Endodermal cell (in vitro differentiated cells): ENCODE data around the gene CLDN10. TPM values are rescaled to one million over a fixed set of nuclear protein-coding genes. Genes with fewer than 3 reads are reported as not detected.

Experiments
- DNase-seq: peaks from one replicate; pipeline ENCODE4 v3.0.0-alpha.2; 2017
- H3K27ac ChIP-seq: 2 replicates; pipeline ENCODE4 v1.5.1; 2013; ENCODE audit warnings: mild to moderate bottlenecking, low read depth, low read length, moderate library complexity
- H3K27me3 ChIP-seq: 2 replicates; pipeline ENCODE4 v1.6.1; 2013; ENCODE audit warnings: mild to moderate bottlenecking, low read length, moderate library complexity; ENCODE audit not compliant: insufficient read depth, control insufficient read depth, poor library complexity, severe bottlenecking
- H3K36me3 ChIP-seq: 2 replicates; pipeline ENCODE4 v1.7.0; 2013; ENCODE audit warnings: mild to moderate bottlenecking, low read length, moderate library complexity; ENCODE audit not compliant: control insufficient read depth, insufficient read depth
- H3K4me1 ChIP-seq: one replicate; pipeline ENCODE4 v1.7.0; 2013; ENCODE audit warnings: low read length; ENCODE audit not compliant: control insufficient read depth, insufficient read depth
- H3K4me3 ChIP-seq: 2 replicates; pipeline ENCODE4 v1.5.1; 2013; ENCODE audit warnings: mild to moderate bottlenecking, low read length, moderate library complexity
- H3K9ac ChIP-seq: 2 replicates; pipeline ENCODE4 v1.6.1; 2013; ENCODE audit warnings: mild to moderate bottlenecking, low read length, moderate library complexity; ENCODE audit not compliant: poor library complexity, severe bottlenecking; ENCODE audit errors: extremely low read depth
- H3K9me3 ChIP-seq: 2 replicates; pipeline ENCODE4 v1.6.1; 2013; ENCODE audit warnings: mild to moderate bottlenecking, low read length, moderate library complexity; ENCODE audit not compliant: control insufficient read depth
- H3K27ac Mint-ChIP-seq: 2 replicates; pipeline ENCODE4 v1.8.0; 2020; ENCODE audit warnings: mixed read lengths
- H3K27me3 Mint-ChIP-seq: 2 replicates; pipeline ENCODE4 v1.8.0; 2021; ENCODE audit warnings: mild to moderate bottlenecking, mixed read lengths; ENCODE audit not compliant: insufficient read depth
- H3K36me3 Mint-ChIP-seq: 2 replicates; pipeline ENCODE4 v1.8.0; 2020; ENCODE audit warnings: low read depth, mixed read lengths
- H3K4me1 Mint-ChIP-seq: 2 replicates; pipeline ENCODE4 v1.8.0; 2020; ENCODE audit warnings: mixed read lengths
- H3K4me3 Mint-ChIP-seq: 2 replicates; pipeline ENCODE4 v1.8.0; 2020; ENCODE audit warnings: mild to moderate bottlenecking, moderate library complexity, mixed read lengths
- H3K9me3 Mint-ChIP-seq: 2 replicates; pipeline ENCODE4 v1.8.0; 2020; ENCODE audit warnings: mild to moderate bottlenecking, mixed read lengths
- WGBS, 2 experiments: methylation state at CpG; one replicate each; pipeline versions ENCODE4 v1.1.5 to v1.1.7; 2013; ENCODE audit warnings: missing lambda C conversion rate in 2 of 2, mixed read lengths in 1 of 2; ENCODE audit not compliant: insufficient coverage in 1 of 2, insufficient read length in 1 of 2; 5-methylcytosine and 5-hydroxymethylcytosine counted together
- total RNA-seq, 2 donors: library from RNA; stranded (reverse); fragmentation: NEBNext Ultra II Directional in 1 of 2; extraction: Animal tissue kit (Norgen Biotek cat#: 25700) in 1 of 2; gene quantifications; 2 replicates in 1 of 2; 3 replicates in 1 of 2; pipeline ENCODE4 v1.2.1, GENCODE V29; 2021
- TF ChIP-seq, protein P1 (sequence below): fragments of 200-600 bp; sonication (generic); conservative IDR thresholded peaks from 2 replicates; pipeline ENCODE4 v1.5.0; 2021; ENCODE audit warnings: antibody characterized with exemption, mild to moderate bottlenecking

CLDN10 gene
- total RNA-seq, 2 donors from 2014 or later = 4.6 to 10.6 TPM

DNA sequence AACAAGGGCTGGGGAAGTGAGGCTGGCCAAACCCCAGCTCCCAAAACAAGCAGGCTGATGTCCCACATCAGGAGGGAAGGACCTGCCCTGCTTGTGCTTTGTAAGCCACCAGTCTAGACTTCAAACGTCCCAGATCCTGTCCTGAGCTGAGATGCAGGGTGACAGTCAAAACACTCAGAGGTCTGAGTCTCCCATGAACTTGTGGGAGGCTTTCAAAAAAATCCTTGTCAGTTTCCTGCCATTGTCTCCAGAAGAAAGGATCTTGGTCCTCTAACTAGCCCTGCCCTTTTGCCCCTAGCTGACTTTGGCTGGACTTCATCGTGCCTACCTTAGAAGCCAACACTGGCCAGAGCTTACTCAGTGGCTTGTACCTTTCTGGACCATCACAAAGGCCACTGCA, 48.7 kb downstream of the CLDN10 start:
- TF ChIP-seq, protein P1, sequence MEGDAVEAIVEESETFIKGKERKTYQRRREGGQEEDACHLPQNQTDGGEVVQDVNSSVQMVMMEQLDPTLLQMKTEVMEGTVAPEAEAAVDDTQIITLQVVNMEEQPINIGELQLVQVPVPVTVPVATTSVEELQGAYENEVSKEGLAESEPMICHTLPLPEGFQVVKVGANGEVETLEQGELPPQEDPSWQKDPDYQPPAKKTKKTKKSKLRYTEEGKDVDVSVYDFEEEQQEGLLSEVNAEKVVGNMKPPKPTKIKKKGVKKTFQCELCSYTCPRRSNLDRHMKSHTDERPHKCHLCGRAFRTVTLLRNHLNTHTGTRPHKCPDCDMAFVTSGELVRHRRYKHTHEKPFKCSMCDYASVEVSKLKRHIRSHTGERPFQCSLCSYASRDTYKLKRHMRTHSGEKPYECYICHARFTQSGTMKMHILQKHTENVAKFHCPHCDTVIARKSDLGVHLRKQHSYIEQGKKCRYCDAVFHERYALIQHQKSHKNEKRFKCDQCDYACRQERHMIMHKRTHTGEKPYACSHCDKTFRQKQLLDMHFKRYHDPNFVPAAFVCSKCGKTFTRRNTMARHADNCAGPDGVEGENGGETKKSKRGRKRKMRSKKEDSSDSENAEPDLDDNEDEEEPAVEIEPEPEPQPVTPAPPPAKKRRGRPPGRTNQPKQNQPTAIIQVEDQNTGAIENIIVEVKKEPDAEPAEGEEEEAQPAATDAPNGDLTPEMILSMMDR = no peak
- no peak for DNase-seq
- H3K27ac ChIP-seq = no peak overlapping the region
- H3K27me3 ChIP-seq = no peaks in the 10 kb centered on the region
- Mint-ChIP-seq H3K27ac (no peak overlapping the region), H3K9me3 (no peaks in the 10 kb centered on the region), H3K4me1 (no peaks in the 10 kb centered on the region), H3K27me3 (no peaks in the 10 kb centered on the region), H3K36me3 (peaks cover 35% of the 10 kb centered on the region), H3K4me3 (no peak overlapping the region)
- H3K9me3 ChIP-seq = no peaks in the 10 kb centered on the region
- 82 to 83% methylated on average over 2 of the region's 2 CpGs for WGBS, 2 experiments
- H3K4me3 ChIP-seq = no peak overlapping the region
- no peaks in the 10 kb centered on the region for H3K4me1 ChIP-seq
- no peak overlapping the region for H3K9ac ChIP-seq
- peaks cover 38% of the 10 kb centered on the region for H3K36me3 ChIP-seq

GRCh38 chr13:95601906-95602305, 49.4 kb downstream of the CLDN10 start:
- Histone ChIP-seq H3K27ac (no peak overlapping the region), H3K27me3 (no peaks in the 10 kb centered on the region), H3K9me3 (no peaks in the 10 kb centered on the region), H3K36me3 (peaks cover 38% of the 10 kb centered on the region), H3K4me1 (no peaks in the 10 kb centered on the region), H3K4me3 (no peak overlapping the region), H3K9ac (no peak overlapping the region)
- Mint-ChIP-seq H3K9me3 (no peaks in the 10 kb centered on the region), H3K4me3 (no peak overlapping the region), H3K27me3 (no peaks in the 10 kb centered on the region), H3K4me1 (no peaks in the 10 kb centered on the region), H3K36me3 (peaks cover 36% of the 10 kb centered on the region), H3K27ac (no peak overlapping the region)
- WGBS, 2 experiments = 92 to 94% methylated on average over 4 to 6 of the region's 6 CpGs
- TF ChIP-seq, protein P1 = no peak
- no peak for DNase-seq

GRCh38 chr13:95603887-95604555, 51.5 kb downstream of the CLDN10 start:
- no peak overlapping the region for H3K27ac ChIP-seq
- H3K9me3 ChIP-seq = no peaks in the 10 kb centered on the region
- peaks cover 39% of the 10 kb centered on the region for H3K36me3 ChIP-seq
- Mint-ChIP-seq H3K9me3 (no peaks in the 10 kb centered on the region), H3K27ac (no peak overlapping the region), H3K4me1 (no peaks in the 10 kb centered on the region), H3K36me3 (peaks cover 38% of the 10 kb centered on the region), H3K4me3 (no peak overlapping the region), H3K27me3 (no peaks in the 10 kb centered on the region)
- no peak overlapping the region for H3K9ac ChIP-seq
- WGBS, 2 experiments = 94 to 98% methylated on average over 8 to 12 of the region's 12 CpGs
- no peaks in the 10 kb centered on the region for H3K4me1 ChIP-seq
- TF ChIP-seq, protein P1 = no peak
- no peak overlapping the region for H3K4me3 ChIP-seq
- DNase-seq = no peak
- H3K27me3 ChIP-seq = no peaks in the 10 kb centered on the region
